Parathyroid adenoma (tissue), 2 donors: Measurements from ENCODE around the gene DIPK1B.
A peak's percentile ranks its signal among the peaks of the same experiment; 100 is the strongest.

ENCODE experiments used
- H2AFZ ChIP-seq: fragments of 300-600 bp; sonication (generic); one replicate; pipeline ENCODE4 v1.7.0; 2017; ENCODE audit warnings: antibody characterized with exemption, mild to moderate bottlenecking
- H3K27ac ChIP-seq: fragments of 300-600 bp; sonication (generic); one replicate; pipeline ENCODE4 v1.7.0; 2017
- H3K27me3 ChIP-seq: fragments of 300-600 bp; sonication (generic); one replicate; pipeline ENCODE4 v1.7.0; 2017; ENCODE audit warnings: low read length; ENCODE audit not compliant: control insufficient read depth, insufficient read depth
- H3K36me3 ChIP-seq: fragments of 300-600 bp; sonication (generic); one replicate; pipeline ENCODE4 v1.7.0; 2017; ENCODE audit warnings: low read length; ENCODE audit not compliant: control insufficient read depth, insufficient read depth
- H3K4me1 ChIP-seq: fragments of 300-600 bp; sonication (generic); one replicate; pipeline ENCODE4 v1.7.0; 2017; ENCODE audit warnings: control low read depth
- H3K4me2 ChIP-seq: fragments of 300-600 bp; sonication (generic); one replicate; pipeline ENCODE4 v1.7.0; 2017; ENCODE audit warnings: low read length
- H3K4me3 ChIP-seq: fragments of 300-600 bp; sonication (generic); one replicate; pipeline ENCODE4 v1.7.0; 2017; ENCODE audit warnings: low read depth, low read length
- H3K79me2 ChIP-seq: fragments of 300-600 bp; sonication (generic); one replicate; pipeline ENCODE4 v1.7.0; 2017; ENCODE audit warnings: control low read depth
- H3K9ac ChIP-seq: fragments of 300-600 bp; sonication (generic); one replicate; pipeline ENCODE4 v1.7.0; 2017; ENCODE audit warnings: mild to moderate bottlenecking
- H3K9me3 ChIP-seq: fragments of 300-600 bp; sonication (generic); one replicate; pipeline ENCODE4 v1.7.0; 2017; ENCODE audit warnings: low read length; ENCODE audit not compliant: control insufficient read depth
- TF ChIP-seq, protein P1 (sequence below): fragments of 300-600 bp; sonication (generic); IDR thresholded peaks from one replicate; pipeline ENCODE4 v1.7.0; 2017; ENCODE audit warnings: antibody characterized with exemption, mild to moderate bottlenecking
- donor health status: primary hyperparathyroidism.

Gene DIPK1B

DNA sequence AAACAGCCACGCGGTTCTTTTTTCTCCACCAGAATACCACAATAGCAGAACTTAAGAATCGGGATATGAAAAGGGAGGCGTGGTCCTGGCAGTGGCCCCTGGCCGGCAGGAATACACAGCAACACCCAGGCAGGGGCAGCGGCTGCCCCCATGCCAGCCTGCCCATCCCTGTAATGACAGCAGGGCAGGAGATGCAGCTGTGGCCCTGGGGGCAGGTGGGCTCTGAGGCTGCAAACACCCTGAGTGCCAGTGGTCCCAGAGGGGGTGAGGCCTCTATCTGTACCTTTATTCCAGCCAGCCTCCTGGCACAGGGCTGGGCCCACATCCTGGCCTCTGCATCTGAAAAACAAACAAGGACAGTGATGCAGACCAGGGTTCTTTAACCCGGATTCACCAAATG is 12.4 kb downstream of the DIPK1B start:
- TF ChIP-seq, protein P1, sequence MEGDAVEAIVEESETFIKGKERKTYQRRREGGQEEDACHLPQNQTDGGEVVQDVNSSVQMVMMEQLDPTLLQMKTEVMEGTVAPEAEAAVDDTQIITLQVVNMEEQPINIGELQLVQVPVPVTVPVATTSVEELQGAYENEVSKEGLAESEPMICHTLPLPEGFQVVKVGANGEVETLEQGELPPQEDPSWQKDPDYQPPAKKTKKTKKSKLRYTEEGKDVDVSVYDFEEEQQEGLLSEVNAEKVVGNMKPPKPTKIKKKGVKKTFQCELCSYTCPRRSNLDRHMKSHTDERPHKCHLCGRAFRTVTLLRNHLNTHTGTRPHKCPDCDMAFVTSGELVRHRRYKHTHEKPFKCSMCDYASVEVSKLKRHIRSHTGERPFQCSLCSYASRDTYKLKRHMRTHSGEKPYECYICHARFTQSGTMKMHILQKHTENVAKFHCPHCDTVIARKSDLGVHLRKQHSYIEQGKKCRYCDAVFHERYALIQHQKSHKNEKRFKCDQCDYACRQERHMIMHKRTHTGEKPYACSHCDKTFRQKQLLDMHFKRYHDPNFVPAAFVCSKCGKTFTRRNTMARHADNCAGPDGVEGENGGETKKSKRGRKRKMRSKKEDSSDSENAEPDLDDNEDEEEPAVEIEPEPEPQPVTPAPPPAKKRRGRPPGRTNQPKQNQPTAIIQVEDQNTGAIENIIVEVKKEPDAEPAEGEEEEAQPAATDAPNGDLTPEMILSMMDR = no peak
- Histone ChIP-seq H3K36me3 (no peaks in the 10 kb centered on the region), H3K4me1 (peaks cover 2% of the 10 kb centered on the region), H3K9ac (no peak overlapping the region), H3K27me3 (no peaks in the 10 kb centered on the region), H3K9me3 (no peaks in the 10 kb centered on the region), H3K27ac (no peak overlapping the region), H3K4me2 (no peak overlapping the region), H3K79me2 (peaks cover 2% of the 10 kb centered on the region), H2AFZ (no peak overlapping the region), H3K4me3 (no peak overlapping the region)

GRCh38 chr9:136725612-136726011 is 13.2 kb downstream of the DIPK1B start:
- H3K4me2 ChIP-seq = peak overlapping the region; percentile 22
- no peaks in the 10 kb centered on the region for H3K27me3 ChIP-seq
- H3K9me3 ChIP-seq = no peaks in the 10 kb centered on the region
- peak overlapping the region; percentile 11 for H3K4me3 ChIP-seq
- H3K36me3 ChIP-seq = no peaks in the 10 kb centered on the region
- H3K27ac ChIP-seq = no peak overlapping the region
- H3K79me2 ChIP-seq = peaks cover 2% of the 10 kb centered on the region
- H3K4me1 ChIP-seq = peaks cover 2% of the 10 kb centered on the region
- no peak overlapping the region for H2AFZ ChIP-seq
- H3K9ac ChIP-seq = no peak overlapping the region
- TF ChIP-seq, protein P1 = no peak

DNA sequence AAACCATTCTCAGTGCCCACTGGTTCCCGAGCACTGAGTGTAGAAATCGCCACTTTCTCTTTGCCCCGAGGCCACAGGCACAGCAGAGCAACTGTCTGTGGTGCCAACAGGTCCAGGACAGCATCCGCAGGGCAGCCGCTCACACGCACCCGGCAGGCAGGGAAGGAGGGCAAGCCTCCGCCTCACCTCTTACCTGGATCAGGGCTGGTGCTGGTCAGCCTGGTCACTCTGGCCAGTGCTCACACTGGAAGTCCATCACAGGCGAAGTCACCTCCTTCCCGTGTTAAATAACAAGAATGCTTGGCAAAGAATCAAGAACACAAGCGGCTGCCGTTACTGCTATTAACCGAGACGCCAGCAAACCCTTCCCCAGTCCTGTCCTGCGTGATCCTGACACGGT is 13.7 kb downstream of the DIPK1B start:
- H3K79me2 ChIP-seq = peaks cover 2% of the 10 kb centered on the region
- no peak overlapping the region for H3K9ac ChIP-seq
- H3K4me3 ChIP-seq = peak overlapping the region; percentile 93
- H3K4me1 ChIP-seq = peaks cover 2% of the 10 kb centered on the region
- H3K27me3 ChIP-seq = no peaks in the 10 kb centered on the region
- TF ChIP-seq, protein P1 = no peak
- H3K9me3 ChIP-seq = no peaks in the 10 kb centered on the region
- no peak overlapping the region for H3K27ac ChIP-seq
- H3K36me3 ChIP-seq = no peaks in the 10 kb centered on the region
- no peak overlapping the region for H2AFZ ChIP-seq
- H3K4me2 ChIP-seq = peak overlapping the region; percentile 98

- Histone ChIP-seq H3K79me2 (peaks cover 2% of the 10 kb centered on the region), H3K9me3 (no peaks in the 10 kb centered on the region), H3K4me3 (peak overlapping the region; percentile 93), H3K27me3 (no peaks in the 10 kb centered on the region), H3K4me1 (peaks cover 2% of the 10 kb centered on the region), H2AFZ (no peak overlapping the region), H3K9ac (no peak overlapping the region), H3K36me3 (no peaks in the 10 kb centered on the region), H3K4me2 (peak overlapping the region; percentile 98), H3K27ac (no peak overlapping the region)
- TF ChIP-seq, protein P1 = peak; percentile 24
Measured at GRCh38 chr9:136726631-136727191, 14.3 kb downstream of the DIPK1B start.

DNA sequence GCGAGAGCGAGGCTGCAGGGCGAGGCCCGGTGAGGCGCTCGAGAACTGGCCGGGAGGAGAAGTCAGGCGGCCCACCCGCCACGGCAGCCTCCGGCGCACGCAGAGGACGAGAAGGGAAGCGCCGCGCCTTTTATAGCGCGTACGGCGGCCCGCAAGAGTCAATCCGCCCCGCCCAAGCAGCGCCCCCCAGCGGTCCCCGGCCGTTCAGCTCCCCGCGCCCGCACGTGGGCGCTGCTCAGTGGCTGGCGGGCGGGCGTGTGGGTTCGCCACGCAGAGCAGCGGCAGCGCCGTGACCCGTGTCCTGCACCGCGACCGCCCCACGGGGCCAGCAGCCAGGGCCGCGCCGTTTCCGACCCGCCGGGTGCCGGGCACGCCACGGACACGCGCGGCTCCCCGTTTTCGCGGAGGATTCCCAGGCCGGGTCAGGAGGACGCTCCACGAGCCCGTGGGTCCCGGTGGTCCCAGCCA is 15.7 kb downstream of the DIPK1B start:
- peaks cover 2% of the 10 kb centered on the region for H3K79me2 ChIP-seq
- peaks cover 2% of the 10 kb centered on the region for H3K4me1 ChIP-seq
- H3K9ac ChIP-seq = peak overlapping the region; percentile 72
- H3K27me3 ChIP-seq = no peaks in the 10 kb centered on the region
- no peak overlapping the region for H3K27ac ChIP-seq
- H3K4me3 ChIP-seq = peak overlapping the region; percentile 93
- H2AFZ ChIP-seq = peak overlapping the region; percentile 78
- no peaks in the 10 kb centered on the region for H3K9me3 ChIP-seq
- peak overlapping the region; percentile 98 for H3K4me2 ChIP-seq
- no peaks in the 10 kb centered on the region for H3K36me3 ChIP-seq
- TF ChIP-seq, protein P1 = peak; percentile 84
